Astrocyte of the cerebellum (primary cell): Measurements from ENCODE around the gene CTAG1A.
"Not testable (repeated sequence)": the region's sequence is repeated elsewhere in the genome, so short reads cannot be mapped to it uniquely, and the experiment has no call there.

Source experiments
- DNase-seq: peaks from one replicate; pipeline ENCODE4 v3.0.0-alpha.2; 2011; ENCODE audit warnings: low read depth
- H3K4me3 ChIP-seq: 2 replicates; pipeline ENCODE4 v1.5.1; 2011; ENCODE audit warnings: mild to moderate bottlenecking, low read depth, low read length, moderate library complexity
- in situ Hi-C: cut with HindIII; loops from 2 replicates; pipeline ENCODE4 v1.10.0; 2017; ENCODE audit warnings: low sequenced_read_pairs

CTAG1A gene

GRCh38 chrX:154628960-154629359 lies 44.0 kb downstream of the CTAG1A start:
- H3K4me3 ChIP-seq, in situ Hi-C loops, DNase-seq: not testable (repeated sequence)

GRCh38 chrX:154630949-154631348 lies 46.0 kb downstream of the CTAG1A start:
- DNase-seq, H3K4me3 ChIP-seq, in situ Hi-C loops: not testable (repeated sequence)

GRCh38 chrX:154633661-154634060 lies 48.7 kb downstream of the CTAG1A start:
- H3K4me3 ChIP-seq, in situ Hi-C loops, DNase-seq: not testable (repeated sequence)
